Measurements from ENCODE around the gene CLDN1. TPM values are rescaled to one million over a fixed set of nuclear protein-coding genes. Genes with fewer than 3 reads are reported as not detected.

Gene CLDN1, protein sequence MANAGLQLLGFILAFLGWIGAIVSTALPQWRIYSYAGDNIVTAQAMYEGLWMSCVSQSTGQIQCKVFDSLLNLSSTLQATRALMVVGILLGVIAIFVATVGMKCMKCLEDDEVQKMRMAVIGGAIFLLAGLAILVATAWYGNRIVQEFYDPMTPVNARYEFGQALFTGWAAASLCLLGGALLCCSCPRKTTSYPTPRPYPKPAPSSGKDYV
- total RNA-seq (2014; rRNA removed; shearing (Covaris generic)): 0.59 and 1.3 TPM in 2 replicates

DNA sequence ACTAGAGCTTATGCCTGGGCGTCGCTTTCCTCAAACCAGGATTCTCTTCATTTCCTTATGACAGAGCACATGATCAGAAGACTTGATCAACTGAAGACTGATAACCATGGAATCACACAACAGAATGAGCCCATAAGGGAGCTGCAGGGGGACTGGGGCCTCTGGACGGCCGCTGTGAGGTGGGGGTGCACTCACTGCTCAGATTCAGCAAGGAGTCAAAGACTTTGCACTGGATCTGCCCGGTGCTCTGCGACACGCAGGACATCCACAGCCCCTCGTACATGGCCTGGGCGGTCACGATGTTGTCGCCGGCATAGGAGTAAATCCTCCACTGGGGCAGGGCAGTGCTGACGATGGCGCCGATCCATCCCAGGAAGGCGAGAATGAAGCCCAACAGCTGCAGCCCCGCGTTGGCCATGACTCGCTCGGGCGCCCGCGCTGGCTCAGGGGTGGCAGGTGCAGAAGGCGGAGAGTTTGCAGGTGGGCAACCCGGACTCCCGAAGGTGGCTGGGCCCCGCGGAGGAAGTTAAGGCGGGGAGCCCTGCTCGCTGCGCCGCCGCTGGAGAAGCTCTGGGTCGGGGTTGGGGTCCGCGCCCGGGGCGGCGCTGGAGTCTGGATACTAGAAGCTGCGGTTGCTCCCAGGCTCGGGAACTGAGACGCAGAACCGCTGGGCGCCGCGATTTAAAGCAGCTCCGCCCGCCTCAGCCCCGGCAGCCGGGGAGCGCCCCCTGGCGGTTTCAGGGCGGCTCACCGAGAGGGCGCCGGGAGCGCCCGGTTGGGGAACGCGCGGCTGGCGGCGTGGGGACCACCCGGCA is at the start of gene CLDN1:
Gene CLDN1, minus strand, starts transcription at position 658 of the 815 bp plus-strand sequence. Its CDS starts 240 bp downstream, at position 418.
- DNase-seq (ENCODE audit: low read depth): peak; percentile 71

DNA sequence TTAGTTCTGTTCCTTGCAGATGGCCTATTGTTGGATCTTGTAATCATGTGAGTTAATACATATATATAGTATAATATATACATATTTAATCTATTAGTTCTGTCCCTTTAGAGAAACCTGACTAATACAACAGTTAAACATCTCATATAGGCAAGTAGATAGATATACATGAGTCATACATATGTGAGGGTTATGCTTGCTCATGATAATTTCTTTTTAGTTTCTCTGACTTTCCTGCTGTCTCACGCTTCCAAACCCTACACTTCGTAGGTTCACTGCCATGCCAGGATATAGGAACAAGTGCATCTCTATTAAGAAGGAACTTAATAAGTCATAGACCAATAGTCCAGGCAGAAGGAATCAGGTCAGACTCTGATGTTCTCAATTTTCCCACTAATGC is 48.9 kb upstream of the CLDN1 start:
- DNase-seq (ENCODE audit: low read depth): no peak

DNA sequence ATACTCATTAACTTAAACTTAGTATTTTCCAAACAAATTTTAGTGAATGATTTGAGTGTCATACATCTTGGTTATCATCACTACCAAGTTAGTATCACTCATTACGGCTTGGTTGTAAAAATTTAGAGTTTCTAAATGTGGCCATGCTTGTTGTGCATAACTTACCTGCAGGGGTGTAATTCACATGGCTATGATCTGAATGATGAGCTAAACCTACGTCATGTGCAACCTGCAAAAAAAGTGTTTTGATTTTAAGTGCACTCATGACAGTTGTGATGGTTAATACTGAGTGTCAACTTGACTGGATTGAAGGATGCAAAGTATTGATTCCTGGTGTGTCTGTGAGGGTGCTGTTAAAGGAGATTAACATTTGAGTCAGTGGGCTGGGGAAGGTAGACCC is 48.1 kb upstream of the CLDN1 start:
- DNase-seq (ENCODE audit: low read depth): no peak

DNA sequence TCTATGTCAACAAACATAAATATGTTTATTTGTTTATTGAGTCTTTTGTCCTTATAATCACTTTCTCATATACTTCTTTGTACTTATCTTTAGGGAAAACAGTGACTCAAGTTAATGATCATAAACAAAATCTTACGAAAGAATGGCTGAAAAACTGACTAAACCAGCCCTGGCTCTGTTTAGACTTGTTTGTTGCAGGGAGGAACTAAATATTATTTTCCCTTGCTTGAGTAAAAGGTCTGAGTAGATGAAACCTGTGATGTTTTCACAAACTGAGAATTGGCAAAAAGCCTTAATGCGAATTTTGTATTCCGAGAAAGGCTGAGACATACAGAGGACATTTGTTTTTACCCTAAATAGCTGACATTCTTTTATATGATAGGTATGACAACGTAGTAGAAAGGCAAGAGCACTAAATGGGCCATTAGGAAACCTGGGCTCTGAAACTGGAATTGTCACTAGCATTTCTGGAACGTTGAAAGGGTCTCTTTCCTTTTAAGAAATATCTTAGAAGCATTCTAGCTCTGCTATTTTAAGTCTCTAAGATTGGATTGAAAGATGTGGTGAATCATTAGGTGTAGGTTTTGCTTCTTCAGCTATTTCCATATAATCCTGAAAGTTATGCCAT is 47.5 kb upstream of the CLDN1 start:
- DNase-seq (ENCODE audit: low read depth): no peak

DNA sequence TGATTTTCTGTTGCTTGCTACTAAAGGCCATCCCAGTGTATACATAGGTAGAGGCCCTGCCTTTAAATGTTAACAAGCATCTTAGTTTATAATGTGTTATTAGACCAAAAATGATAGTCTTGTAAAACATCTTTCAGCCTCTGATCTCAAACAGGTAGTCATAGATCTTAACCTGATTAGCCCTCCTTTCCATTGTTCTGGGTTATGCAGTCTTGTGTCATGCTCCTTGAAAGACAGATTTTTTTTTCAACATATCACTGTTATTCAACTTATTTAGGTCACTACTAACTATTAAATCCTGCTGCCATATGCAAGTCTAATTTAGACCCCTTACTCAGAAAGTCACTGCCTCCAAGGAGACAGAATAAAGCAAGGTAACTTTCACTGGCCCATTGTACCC is 46.6 kb upstream of the CLDN1 start:
- no peak for DNase-seq (ENCODE audit: low read depth)

DNA sequence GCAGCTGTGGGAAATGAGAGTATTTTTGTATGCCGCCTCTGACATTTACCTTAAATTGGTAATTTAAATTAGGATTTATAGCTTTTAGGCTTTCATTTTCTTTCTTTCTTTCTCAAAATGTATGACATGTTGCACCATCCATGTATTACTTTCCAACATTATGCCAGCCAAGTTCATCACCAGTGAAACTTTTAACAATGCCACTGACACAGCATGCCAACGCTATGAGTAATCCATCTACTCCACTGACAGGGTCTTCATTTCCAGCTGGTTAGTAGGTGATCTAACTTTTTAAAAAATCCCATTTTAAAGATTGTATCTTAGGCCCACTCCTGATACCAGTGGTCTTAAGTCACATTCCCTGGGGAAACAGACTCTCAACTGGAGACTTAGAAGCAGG is 43.9 kb upstream of the CLDN1 start:
- peak; percentile 63 for DNase-seq (ENCODE audit: low read depth)

DNA sequence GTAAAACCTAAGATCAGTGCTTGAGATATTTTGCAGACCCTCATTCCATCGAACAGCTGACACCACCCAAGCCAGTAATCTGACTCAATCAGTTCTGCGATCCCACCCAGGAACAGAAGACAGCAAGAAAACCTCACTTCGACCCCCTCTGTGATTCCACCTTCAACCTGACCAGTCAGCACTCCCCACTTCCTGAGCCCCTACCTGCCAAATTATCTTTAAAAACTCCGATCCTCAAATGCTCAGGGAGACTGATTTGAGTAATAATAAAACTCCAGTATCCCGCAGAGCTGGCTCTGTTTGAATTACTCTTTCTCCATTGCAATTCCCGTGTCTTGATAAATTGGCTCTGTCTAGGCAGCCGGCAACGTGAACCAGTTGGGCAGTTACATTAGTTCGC is 40.0 kb upstream of the CLDN1 start:
- DNase-seq (ENCODE audit: low read depth): no peak

DNA sequence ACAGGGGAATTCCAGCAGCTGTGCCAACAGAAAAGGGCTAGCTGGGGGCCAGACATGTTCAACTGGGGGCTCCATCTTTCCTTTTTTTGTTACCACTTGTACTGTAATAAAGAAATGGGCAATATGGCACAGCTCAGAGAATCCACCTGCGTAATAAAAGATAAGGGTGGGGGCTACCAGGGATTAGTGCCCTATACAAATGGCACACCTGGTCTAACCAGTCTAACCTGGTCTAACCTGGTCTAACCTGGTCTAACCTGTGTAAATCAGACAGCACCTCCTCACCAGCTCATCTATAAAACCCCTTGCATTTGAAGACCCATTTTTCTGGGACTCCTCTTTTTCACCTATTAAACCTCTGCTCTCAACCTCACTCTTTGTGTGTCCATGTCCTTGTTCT is 39.5 kb upstream of the CLDN1 start:
- no peak for DNase-seq (ENCODE audit: low read depth)

DNA sequence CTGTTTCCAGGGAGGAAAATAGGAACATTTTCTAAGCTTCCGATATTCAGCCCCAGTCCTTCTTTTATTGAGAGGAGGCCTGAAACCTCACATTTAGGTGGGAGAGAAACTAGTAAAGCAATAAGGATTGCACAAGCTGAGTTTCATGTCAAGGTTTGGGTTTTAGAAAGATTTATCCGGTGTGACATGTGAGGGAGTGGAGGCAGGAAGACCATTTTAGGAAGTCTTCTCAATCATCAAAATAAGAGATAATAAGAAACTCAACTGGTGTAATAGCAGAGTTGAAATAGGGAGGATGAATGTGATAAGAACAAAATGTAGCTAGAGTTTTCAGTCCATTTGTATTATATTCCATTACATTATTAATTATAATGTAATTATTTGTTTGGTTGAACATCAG is 38.0 kb upstream of the CLDN1 start:
- no peak for DNase-seq (ENCODE audit: low read depth)

DNA sequence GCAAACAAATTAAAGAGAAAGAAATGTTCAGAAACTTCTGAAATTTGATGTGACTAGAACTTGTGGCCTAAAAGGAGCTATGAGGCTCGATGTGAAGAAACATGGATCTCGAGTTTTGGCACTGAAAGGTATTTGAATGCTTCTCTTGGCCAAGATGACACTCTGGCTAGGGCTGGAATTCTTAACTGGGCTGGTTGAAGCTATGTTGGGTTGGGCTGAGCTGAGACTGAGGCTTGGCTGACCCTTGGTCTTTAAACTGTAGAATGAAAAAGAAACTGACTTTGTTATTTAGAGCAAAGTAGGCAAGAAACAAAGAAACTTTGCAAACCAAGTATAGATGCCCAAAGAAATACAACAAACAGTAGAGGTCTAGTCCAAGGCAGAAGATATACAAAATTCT is 37.6 kb upstream of the CLDN1 start:
- DNase-seq (ENCODE audit: low read depth): no peak

DNA sequence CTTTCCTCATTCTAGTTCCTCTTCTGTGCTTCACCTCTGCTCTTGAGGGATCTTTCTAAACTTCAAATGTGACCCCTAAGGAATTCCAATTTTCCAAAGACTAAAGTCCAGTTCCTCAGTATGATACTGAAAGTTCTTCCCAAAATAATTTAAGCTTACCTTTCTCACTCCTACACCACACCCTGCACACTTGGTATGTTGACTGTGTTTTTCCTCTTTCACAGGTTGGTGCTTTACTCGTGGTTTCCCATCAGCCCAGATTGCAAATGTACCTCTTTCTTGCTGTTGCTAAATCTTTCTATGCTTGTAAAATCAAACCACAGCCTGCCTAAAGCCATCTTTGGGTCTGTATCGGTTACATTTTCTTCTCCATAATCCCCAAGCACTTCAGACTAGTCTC is 35.2 kb upstream of the CLDN1 start:
- DNase-seq (ENCODE audit: low read depth): no peak

DNA sequence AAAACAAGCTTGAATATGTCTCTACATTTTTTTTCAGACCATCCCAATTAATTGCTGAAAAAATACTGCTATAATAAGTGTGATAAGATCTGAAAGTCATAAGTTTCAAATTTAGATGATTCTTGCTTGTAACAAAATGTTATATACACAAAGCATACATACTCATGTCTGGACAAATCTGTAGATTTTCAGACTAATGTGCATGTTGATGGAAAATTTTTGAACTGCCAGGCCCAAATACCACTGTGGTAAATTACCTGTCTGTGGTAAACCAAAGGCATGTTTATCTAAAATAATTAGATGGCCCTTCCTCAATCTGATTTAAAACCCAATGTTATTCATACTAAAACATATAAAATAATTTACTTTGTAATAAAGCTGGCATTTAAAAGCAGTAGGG is 34.0 kb upstream of the CLDN1 start:
- DNase-seq (ENCODE audit: low read depth): no peak

DNA sequence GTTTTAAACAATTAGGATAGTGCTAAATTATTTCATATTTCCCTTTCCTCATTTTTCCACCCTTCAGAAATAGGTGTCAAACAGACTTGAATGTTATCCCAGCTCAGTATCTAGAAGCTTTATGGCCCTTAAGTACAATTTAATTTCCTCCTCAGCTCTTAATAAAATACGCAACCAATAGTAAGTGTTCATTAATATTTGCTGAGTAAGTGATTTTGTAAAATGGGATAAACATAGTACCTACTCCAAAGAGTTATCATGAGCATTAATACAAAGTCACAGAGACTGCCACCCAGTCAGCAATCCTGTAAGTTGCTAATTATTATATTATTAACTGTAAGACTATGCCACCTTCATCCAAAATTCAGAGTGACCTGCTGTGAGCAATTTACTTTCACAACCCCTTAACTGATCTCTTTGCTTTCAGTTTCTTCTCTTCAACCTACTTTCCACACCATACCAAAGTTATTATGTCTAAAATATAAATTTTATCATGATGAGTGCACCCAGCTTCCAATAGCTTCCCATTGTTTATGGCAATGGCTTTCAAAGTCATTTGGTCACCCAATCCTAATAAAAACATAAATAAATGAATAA is 30.7 kb upstream of the CLDN1 start:
- no peak for DNase-seq (ENCODE audit: low read depth)

DNA sequence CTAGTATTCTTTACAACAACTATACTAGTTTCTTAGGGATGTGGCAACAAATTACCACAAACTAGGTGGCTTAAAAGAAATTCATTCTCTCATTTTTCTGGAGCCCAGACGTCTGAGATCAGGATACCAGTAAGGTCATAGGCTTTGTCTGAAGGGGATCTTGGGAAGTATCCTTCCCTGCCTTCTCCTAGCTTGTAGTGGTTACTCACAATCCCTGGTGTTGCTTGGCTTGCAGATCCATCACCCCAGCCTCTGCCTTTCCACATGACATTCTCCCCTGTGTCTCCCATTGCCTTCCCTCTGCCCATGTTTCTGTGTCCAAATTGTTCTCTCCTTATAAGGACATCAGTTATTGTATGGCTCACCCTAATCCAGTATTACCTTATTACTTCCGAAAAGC is 24.3 kb upstream of the CLDN1 start:
- DNase-seq (ENCODE audit: low read depth): no peak

DNA sequence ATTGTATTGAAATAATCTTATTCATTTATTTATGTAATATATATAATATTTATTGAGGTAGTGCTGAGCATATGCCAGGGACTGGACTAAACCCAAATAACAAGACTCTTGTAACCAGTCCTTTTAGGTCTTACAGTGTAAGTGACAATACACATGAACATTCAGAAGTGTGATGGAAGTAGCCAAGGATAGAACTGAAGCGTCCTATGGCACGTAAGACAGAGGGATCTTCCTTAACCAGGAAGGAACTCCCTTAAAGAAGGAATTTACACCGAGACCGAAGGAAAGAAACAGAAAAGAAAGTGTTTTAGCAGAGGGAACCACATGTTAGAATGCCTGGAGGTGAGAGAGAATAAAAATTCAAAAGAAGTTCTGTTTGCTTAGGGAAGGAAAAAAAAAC is 23.6 kb upstream of the CLDN1 start:
- DNase-seq (ENCODE audit: low read depth): peak; percentile 45

DNA sequence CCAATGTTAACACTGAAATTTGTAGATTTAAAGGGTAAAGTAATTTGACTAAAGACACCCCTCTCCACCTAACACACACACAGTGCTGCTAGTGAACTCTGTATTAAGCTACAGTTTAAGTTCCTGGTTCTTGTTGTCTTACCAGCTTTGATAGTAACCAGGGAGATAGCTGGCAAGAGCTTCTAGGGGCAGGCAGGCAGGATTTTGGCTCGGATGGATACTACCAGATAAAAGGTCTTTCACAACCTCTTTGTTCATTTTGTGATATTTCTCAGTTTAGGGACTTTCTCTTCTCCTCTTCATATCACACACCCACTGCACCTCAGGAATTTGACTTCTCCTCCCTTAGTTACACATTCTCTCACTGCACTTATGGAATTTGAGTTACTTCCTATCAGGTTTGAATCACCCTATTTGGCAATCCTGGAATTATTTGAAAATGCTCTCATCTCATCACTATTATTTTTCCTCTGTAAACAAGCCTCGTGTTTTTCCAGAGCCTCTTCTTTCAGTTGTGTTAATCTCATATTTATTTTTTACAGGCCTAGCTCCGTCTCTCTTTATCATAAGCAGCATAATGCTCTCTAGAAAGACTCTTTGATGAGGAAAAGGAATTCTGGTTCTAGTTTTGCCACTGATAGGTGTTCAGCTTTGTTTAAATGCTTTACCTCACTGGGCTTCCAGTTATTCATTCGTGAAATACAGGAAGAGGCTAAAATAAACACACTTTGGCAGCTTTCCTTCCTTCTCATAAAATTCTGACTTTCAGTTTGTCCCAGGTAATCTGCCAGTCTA is 23.0 kb upstream of the CLDN1 start:
- peak; percentile 85 for DNase-seq (ENCODE audit: low read depth)

DNA sequence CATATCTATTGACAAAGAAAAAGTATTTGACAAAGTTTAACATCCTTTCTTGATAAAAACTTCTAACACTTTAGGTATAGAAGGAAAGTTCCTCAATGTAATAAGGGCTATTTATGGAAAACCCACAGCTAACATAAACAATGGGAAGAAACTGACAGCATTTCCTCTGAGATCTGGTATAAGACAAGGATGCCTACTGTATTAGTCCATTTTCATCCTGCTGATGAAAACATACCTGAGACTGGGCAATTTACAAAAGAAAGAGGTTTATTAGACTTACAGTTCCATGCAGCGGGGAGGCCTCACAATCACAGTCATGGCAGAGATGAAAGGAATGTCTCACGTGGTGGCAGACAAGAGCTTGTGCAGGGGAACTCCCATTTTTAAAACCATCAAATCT is 17.8 kb upstream of the CLDN1 start:
- DNase-seq (ENCODE audit: low read depth): no peak

DNA sequence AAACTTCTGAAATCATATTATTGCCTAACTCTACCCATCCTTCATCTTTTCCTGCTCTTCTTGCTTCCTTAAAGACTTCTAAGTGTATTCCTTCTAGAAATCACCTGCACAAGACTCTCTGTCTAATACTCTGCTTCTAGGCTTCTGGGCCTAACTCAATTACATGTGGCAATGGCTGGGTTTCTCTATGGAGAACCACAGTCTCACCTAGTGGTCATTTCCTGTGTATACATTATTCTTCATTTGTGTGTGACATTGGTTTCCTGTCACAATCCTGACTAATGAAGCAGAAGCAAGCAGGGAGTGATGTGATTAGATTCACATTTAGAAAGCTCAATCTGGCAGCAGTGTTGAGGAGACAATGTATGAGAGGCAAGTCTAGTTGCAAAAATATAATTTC is 16.9 kb upstream of the CLDN1 start:
- peak; percentile 52 for DNase-seq (ENCODE audit: low read depth)

DNA sequence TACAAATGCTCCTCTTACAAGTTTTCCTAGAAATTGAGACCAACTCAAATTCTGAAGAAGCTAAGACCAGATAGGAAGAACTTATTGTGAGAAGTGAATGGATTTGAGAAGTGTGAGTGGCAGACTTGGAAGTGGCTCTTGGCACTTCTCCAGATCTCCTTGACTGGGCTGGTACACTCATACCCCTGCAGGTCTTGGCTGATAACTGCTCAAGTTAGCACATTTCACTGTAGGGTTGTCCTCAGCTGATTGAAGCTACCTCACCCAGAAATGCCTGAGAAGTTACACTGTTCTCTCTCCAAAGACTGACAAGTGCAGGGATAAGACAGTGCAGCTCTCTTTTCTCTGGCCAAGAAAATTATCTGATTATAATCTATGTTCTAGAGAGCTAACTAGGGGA is 16.5 kb upstream of the CLDN1 start:
- DNase-seq (ENCODE audit: low read depth): peak; percentile 60

DNA sequence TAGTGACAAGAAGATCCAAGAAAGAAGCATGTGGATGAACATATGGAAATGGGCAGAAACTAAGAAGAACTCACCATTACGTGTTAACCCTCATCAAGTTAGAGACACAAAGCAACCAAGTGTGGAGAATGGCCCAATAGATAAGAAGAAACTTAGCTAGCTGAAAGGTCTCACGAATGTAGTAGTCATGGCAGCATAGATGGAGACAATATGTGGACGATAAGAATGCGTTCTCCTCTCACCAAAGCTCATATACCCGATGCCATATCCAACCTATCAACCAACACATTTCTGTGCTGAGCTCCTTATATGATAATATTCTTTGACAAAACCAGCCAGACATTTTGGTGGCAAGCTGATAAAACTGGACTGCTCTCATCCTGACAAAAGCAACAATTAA is 15.1 kb upstream of the CLDN1 start:
- no peak for DNase-seq (ENCODE audit: low read depth)

DNA sequence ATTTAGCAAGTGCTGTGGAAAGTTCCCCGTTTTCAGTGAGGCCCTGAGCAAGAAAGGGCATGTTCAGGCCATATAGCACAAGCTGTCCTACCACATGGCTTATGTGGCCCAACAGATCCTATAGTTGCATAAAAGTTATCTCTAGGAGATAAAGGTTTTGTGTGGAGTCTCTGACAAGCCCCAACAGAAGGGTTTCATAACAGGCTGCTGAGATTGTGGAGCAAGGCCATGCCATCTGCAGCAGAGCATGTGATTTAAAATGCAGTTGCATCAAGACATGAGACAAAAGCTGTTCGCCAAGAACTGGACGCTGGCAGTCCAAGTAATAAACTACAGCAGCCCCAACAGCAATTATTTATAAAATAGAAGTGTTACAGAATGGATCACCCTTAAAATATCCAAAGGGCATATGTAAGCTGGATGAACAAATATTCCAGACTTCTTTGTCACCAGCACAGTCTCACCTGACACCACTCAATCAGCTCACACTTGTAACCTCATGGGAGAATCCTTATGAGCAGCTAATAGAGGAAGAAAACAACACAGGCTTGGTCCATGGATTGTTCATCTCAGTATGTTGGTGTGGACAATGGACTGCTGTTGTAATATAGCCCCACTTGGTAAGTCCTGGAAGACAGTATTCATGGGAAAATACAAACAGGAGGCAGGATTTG is 14.4 kb upstream of the CLDN1 start:
- no peak for DNase-seq (ENCODE audit: low read depth)
